SK-N-SH (cell line): ENCODE results near the gene ARHGAP6. TPM values are rescaled to one million over a fixed set of nuclear protein-coding genes. Genes with fewer than 3 reads are reported as not detected.

Experiments
- CTCF ChIA-PET: fragments of 300-600, 350-600 bp; formaldehyde crosslinking; extraction: SDS; loops from one replicate; lab custom pipeline; 2021; lab: Yijun Ruan, JAX
- POLR2A ChIA-PET: fragments of 350-600 bp; sonication (Branson Sonifier 250); formaldehyde crosslinking; extraction: SDS; loops from one replicate; lab custom pipeline; 2020; ENCODE audit warnings: antibody characterized with exemption, inconsistent platforms; lab: Yijun Ruan, JAX
- DNase-seq: peaks from one replicate; pipeline ENCODE4 v3.0.0; 2012
- H2AFZ ChIP-seq: fragments of 200-600 bp; sonication (generic); 2 replicates; pipeline ENCODE4 v1.8.1; 2016; ENCODE audit warnings: antibody characterized with exemption, mild to moderate bottlenecking, low read depth
- H3F3A ChIP-seq: fragments of 200-600 bp; sonication (generic); replicated peaks from 2 replicates; pipeline ENCODE3; 2016; ENCODE audit warnings: antibody characterized with exemption, mild to moderate bottlenecking; ENCODE audit not compliant: insufficient read depth
- H3K27ac ChIP-seq, 2 experiments: fragments of 200-500 bp in 1 of 2; fragments of 200-600 bp in 1 of 2; sonication (Bioruptor generic) in 1 of 2; sonication (generic), shearing (Covaris generic) in 1 of 2; 2 replicates each; pipeline versions ENCODE4 v1.5.1 to v1.6.1; 2014 to 2016; ENCODE audit warnings: low read depth in 2 of 2, inconsistent platforms in 1 of 2, low read length in 1 of 2, mild to moderate bottlenecking in 1 of 2, mixed read lengths in 1 of 2
- H3K27me3 ChIP-seq: fragments of 200-600 bp; sonication (generic), shearing (Covaris generic); 2 replicates; pipeline ENCODE4 v1.6.1; 2016; ENCODE audit warnings: mixed run types; ENCODE audit not compliant: insufficient read depth
- H3K36me3 ChIP-seq, 2 experiments: fragments of 200-500 bp in 1 of 2; fragments of 200-600 bp in 1 of 2; sonication (Bioruptor generic) in 1 of 2; sonication (generic) in 1 of 2; replicated peaks in 1 of 2; 2 replicates each; pipeline versions ENCODE3 to v1.5.1; 2014 to 2016; ENCODE audit warnings: low read length in 1 of 2, mild to moderate bottlenecking in 1 of 2; ENCODE audit not compliant: insufficient read depth in 2 of 2, control insufficient read depth in 1 of 2
- H3K4me1 ChIP-seq, 2 experiments: fragments of 200-500 bp in 1 of 2; fragments of 200-600 bp in 1 of 2; sonication (Bioruptor generic) in 1 of 2; sonication (generic), shearing (Covaris generic) in 1 of 2; 2 replicates each; pipeline versions ENCODE4 v1.5.1 to v1.6.1; 2014 to 2016; ENCODE audit warnings: low read depth in 1 of 2, low read length in 1 of 2, mixed run types in 1 of 2; ENCODE audit not compliant: insufficient read depth in 2 of 2, control insufficient read depth in 1 of 2
- H3K4me2 ChIP-seq: fragments of 200-600 bp; sonication (generic), shearing (Covaris generic); 2 replicates; pipeline ENCODE4 v1.6.1; 2017; ENCODE audit warnings: mixed run types
- H3K4me3 ChIP-seq, 2 experiments: fragments of 200-500 bp in 1 of 2; fragments of 200-600 bp in 1 of 2; sonication (Bioruptor generic) in 1 of 2; sonication (generic), shearing (Covaris generic) in 1 of 2; 2 replicates each; pipeline versions ENCODE4 v1.5.1 to v1.8.1; 2014 to 2016; ENCODE audit warnings: low read depth in 2 of 2, inconsistent platforms in 1 of 2, low read length in 1 of 2, mild to moderate bottlenecking in 1 of 2, mixed read lengths in 1 of 2, moderate library complexity in 1 of 2
- H3K79me2 ChIP-seq: fragments of 200-600 bp; sonication (generic); 2 replicates; pipeline ENCODE4 v1.8.1; 2017; ENCODE audit warnings: mild to moderate bottlenecking; ENCODE audit not compliant: insufficient read depth
- H3K9ac ChIP-seq: fragments of 200-600 bp; sonication (generic); 2 replicates; pipeline ENCODE4 v1.6.1; 2017; ENCODE audit warnings: mixed run types
- H3K9me2 ChIP-seq: fragments of 200-600 bp; sonication (generic); 2 replicates; pipeline ENCODE4 v1.6.1; 2017; ENCODE audit warnings: mixed run types
- H3K9me3 ChIP-seq: fragments of 200-600 bp; sonication (generic); 2 replicates; pipeline ENCODE4 v1.6.1; 2017; ENCODE audit warnings: mixed run types, mild to moderate bottlenecking, moderate library complexity
- H4K20me1 ChIP-seq: fragments of 200-600 bp; sonication (generic); 2 replicates; pipeline ENCODE4 v1.6.1; 2017; ENCODE audit warnings: mild to moderate bottlenecking, mixed run types; ENCODE audit not compliant: insufficient read depth
- CHD2 ChIP-seq: fragments of 150-350 bp; IDR thresholded peaks from 2 replicates; pipeline ENCODE4 v1.6.1; 2018; ENCODE audit warnings: low read length; ENCODE audit not compliant: partially characterized antibody
- ELF1 ChIP-seq: IDR thresholded peaks from 2 replicates; pipeline ENCODE4 v1.4.0; 2012
- EP300 ChIP-seq, 2 experiments: IDR thresholded peaks; 2 replicates each; pipeline versions ENCODE4 v1.4.0 to v1.6.1; 2012; ENCODE audit warnings: borderline replicate concordance in 1 of 2, low read depth in 1 of 2, low read length in 1 of 2
- EZH2phosphoT487 ChIP-seq: fragments of 200-600 bp; sonication (generic); IDR thresholded peaks from 2 replicates; pipeline ENCODE4 v1.6.1; 2017; ENCODE audit warnings: low read depth, mixed run types, mild to moderate bottlenecking, antibody characterized with exemption, moderate library complexity, borderline replicate concordance
- JUND ChIP-seq: IDR thresholded peaks from 2 replicates; pipeline ENCODE4 v1.4.0; 2012
- NFIC ChIP-seq: IDR thresholded peaks from 2 replicates; pipeline ENCODE4 v1.4.0; 2012; ENCODE audit warnings: borderline replicate concordance
- NRF1 ChIP-seq: IDR thresholded peaks from 2 replicates; pipeline ENCODE4 v1.6.1; 2012; ENCODE audit warnings: low read depth, mild to moderate bottlenecking, low read length
- TEAD4 ChIP-seq: IDR thresholded peaks from 2 replicates; pipeline ENCODE4 v1.4.0; 2012; ENCODE audit warnings: mild to moderate bottlenecking, borderline replicate concordance; ENCODE audit not compliant: insufficient read depth
- WGBS: methylation state at CpG from one replicate; pipeline ENCODE4 v1.1.6; 2017; ENCODE audit warnings: low lambda C conversion rate; 5-methylcytosine and 5-hydroxymethylcytosine counted together
- polyA plus RNA-seq, 3 experiments: library from polyadenylated mRNA; depleted of rRNA; stranded (reverse); fragments of >200 nt; gene quantifications; 2 replicates each; pipeline ENCODE4 v1.2.3, GENCODE V29; 2012
- TF ChIP-seq, protein P1 (sequence below): IDR thresholded peaks from 2 replicates; pipeline ENCODE4 v1.4.0; 2012; ENCODE audit warnings: low read depth, borderline replicate concordance
- TF ChIP-seq, protein P2 (sequence below): IDR thresholded peaks from 2 replicates; pipeline ENCODE4; 2012

The ARHGAP6 gene
- polyA plus RNA-seq, 1 of the 3 experiments (the other 2 are of a cell fraction): 0.16 TPM

- TF ChIP-seq EP300 (IDR thresholded peaks at IDR 0.05; ENCODE audit: borderline replicate concordance in 1 of 2, low read depth in 1 of 2, low read length in 1 of 2) (peak in 1 of 2 experiments; percentile 32; a peak in 1 of 4 replicates), JUND (peak; percentile 26; the same call in 1 of the 2 replicates), TEAD4 (no peak), ELF1 (no peak)
- TF ChIP-seq, protein P1, sequence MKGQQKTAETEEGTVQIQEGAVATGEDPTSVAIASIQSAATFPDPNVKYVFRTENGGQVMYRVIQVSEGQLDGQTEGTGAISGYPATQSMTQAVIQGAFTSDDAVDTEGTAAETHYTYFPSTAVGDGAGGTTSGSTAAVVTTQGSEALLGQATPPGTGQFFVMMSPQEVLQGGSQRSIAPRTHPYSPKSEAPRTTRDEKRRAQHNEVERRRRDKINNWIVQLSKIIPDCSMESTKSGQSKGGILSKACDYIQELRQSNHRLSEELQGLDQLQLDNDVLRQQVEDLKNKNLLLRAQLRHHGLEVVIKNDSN: peak; percentile 51; the same call in 1 of the 2 replicates
Observed at GRCh38 chrX:11193035-11193469, 472.7 kb downstream of the ARHGAP6 start (continued).

DNA sequence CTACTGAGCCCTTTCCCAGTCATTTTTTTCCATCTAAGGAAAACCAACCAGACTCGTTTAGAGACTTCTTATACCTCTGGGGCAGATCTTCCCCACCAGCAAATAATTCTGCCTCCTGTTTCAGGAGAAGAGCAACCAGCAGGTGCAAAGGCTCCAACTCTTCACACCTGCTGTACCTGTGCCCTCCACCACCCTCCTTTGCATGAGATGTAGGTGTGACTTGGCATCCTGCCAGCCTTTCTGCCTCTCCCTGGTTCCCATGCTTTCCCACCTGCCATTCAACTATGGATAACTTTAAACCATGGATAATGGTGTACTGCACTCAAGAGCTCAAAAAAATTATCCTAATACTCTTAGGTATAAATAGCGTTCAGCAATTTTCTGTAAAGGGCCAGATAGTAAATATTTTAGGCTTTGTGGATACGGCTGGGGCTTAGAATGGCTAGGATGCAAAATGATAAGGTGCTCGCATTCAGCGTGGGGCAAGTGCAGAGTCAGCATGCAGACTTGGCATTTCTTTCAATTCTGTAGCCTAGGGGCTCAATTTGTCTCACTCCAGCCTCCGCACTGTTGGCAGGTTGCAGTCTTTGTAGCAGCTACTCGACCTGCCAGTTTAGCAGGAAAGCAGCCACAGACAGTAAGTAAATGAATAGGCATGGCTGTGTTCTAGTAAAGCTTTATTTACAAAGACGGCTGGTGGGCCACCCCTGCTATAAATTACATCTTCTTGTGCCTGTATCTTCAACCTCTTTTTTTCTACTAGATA is 474.8 kb downstream of the ARHGAP6 start:
- Histone ChIP-seq H3F3A (peaks cover 8% of the 10 kb centered on the region), H2AFZ (no peak overlapping the region)
- POLR2A ChIA-PET: no interaction called here
- TF ChIP-seq NRF1 (no peak), NFIC (0 out of 2 replicates have a peak, but pooled peaks have one; percentile 13)
- TF ChIP-seq, all 33 proteins: peak for 1
- Histone ChIP-seq H4K20me1 (no peaks in the 10 kb centered on the region), H3K9ac (no peak overlapping the region), H3K79me2 (no peaks in the 10 kb centered on the region), H3K9me3 (no peaks in the 10 kb centered on the region), H3K4me2 (no peak overlapping the region), H3K27ac (no peak overlapping the region), H3K4me1 (peaks cover 0 to 2% of the 10 kb centered on the region in 2 experiments; a peak in 1 of 4 replicates), H3K27me3 (no peaks in the 10 kb centered on the region), H3K36me3 (no peaks in the 10 kb centered on the region), H3K4me3 (no peak overlapping the region), H3K9me2 (no peaks in the 10 kb centered on the region)
- no peak for DNase-seq
- CTCF ChIA-PET: interaction anchor here (1.2 kb wide), 2 partner anchors 15 to 156 kb away, joined by 3 to 4 read pairs; no protein-coding TSS in a partner anchor
- WGBS: 42% methylated on average over 8 of the region's 8 CpGs

DNA sequence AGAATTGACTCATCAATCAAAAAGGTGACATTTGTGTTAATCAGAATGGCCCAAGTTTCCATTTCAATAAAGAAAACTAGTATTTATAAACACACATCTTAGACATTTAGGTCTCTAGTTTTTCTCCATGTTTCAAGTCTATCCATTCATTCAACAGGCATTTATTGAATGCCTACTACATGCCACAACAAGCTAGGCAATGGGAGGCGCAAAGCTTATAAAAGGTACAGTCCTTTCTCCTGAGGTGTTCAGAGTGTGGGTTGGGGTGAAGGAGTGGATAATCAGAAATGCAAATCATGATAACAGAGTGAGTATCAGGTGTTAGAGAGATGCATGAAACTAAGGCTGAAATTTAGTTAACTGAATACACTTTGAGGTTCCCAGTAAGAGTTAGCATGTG is 476.6 kb downstream of the ARHGAP6 start:
- H3F3A ChIP-seq: peaks cover 8% of the 10 kb centered on the region
- H2AFZ ChIP-seq: no peak overlapping the region
- peak overlapping the region in 1 of 2 experiments; percentile 54; a peak in 1 of 4 replicates for H3K27ac ChIP-seq
- peaks cover 0 to 2% of the 10 kb centered on the region in 2 experiments; a peak in 1 of 4 replicates for H3K4me1 ChIP-seq
- H3K4me3 ChIP-seq: no peak overlapping the region
- H3K9me2 ChIP-seq: no peaks in the 10 kb centered on the region
- ChIA-PET CTCF (interaction anchor here (0.6 kb wide), 1 partner anchor 1116 kb away, joined by 3 read pairs; no protein-coding TSS in a partner anchor), POLR2A (no interaction called here)
- no peaks in the 10 kb centered on the region for H3K27me3 ChIP-seq
- H4K20me1 ChIP-seq: no peaks in the 10 kb centered on the region
- no peak overlapping the region for H3K4me2 ChIP-seq
- WGBS: 54% methylated on average over 1 of the region's 1 CpG
- no peaks in the 10 kb centered on the region for H3K9me3 ChIP-seq
- TF ChIP-seq JUND: no peak; the same call in 1 of the 2 replicates
- no peak for TF ChIP-seq EZH2phosphoT487
- TF ChIP-seq, protein P2, sequence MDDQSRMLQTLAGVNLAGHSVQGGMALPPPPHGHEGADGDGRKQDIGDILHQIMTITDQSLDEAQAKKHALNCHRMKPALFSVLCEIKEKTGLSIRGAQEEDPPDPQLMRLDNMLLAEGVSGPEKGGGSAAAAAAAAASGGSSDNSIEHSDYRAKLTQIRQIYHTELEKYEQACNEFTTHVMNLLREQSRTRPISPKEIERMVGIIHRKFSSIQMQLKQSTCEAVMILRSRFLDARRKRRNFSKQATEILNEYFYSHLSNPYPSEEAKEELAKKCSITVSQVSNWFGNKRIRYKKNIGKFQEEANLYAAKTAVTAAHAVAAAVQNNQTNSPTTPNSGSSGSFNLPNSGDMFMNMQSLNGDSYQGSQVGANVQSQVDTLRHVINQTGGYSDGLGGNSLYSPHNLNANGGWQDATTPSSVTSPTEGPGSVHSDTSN: peak; percentile 68; the same call in 1 of the 2 replicates
- TF ChIP-seq CHD2: no peak
- no peaks in the 10 kb centered on the region for H3K36me3 ChIP-seq
- no peaks in the 10 kb centered on the region for H3K79me2 ChIP-seq
- no peak overlapping the region for H3K9ac ChIP-seq
- DNase-seq: no peak
